ENCODE data around the gene LACTBL1.

The LACTBL1 gene

GRCh38 chr1:22925111-22925510 lies 47.6 kb downstream of the LACTBL1 start:
- DNase-seq (ENCODE audit: extremely low spot score): no peak
- ChIA-PET CTCF (no interaction called here), POLR2A (no interaction called here)
- TF ChIP-seq CTCF (IDR thresholded peaks at IDR 0.05; ENCODE audit: control extremely low read depth, extremely low read depth, low read depth, missing control alignments): no peak

GRCh38 chr1:22922640-22923039 lies 50.0 kb downstream of the LACTBL1 start:
- TF ChIP-seq CTCF (IDR thresholded peaks at IDR 0.05; ENCODE audit: control extremely low read depth, extremely low read depth, low read depth, missing control alignments): no peak
- no peak for DNase-seq (ENCODE audit: extremely low spot score)
- ChIA-PET POLR2A (no interaction called here), CTCF (interaction anchor here (1.0 to 2.0 kb wide), 3 partner anchors 14 to 218 kb away, joined by 3 to 5 read pairs (median 5); no protein-coding TSS in a partner anchor)

- ChIA-PET POLR2A (no interaction called here), CTCF (interaction anchor here (1.0 to 2.0 kb wide), 7 partner anchors 8 to 217 kb away, joined by 3 to 5 read pairs (median 3); no protein-coding TSS in a partner anchor)
- DNase-seq (ENCODE audit: extremely low spot score): no peak
- no peak for TF ChIP-seq CTCF (IDR thresholded peaks at IDR 0.05; ENCODE audit: control extremely low read depth, extremely low read depth, low read depth, missing control alignments)
Measured at GRCh38 chr1:22921452-22922126, 51.1 kb downstream of the LACTBL1 start.

GRCh38 chr1:22920734-22921451 lies 51.8 kb downstream of the LACTBL1 start:
- ChIA-PET CTCF (interaction anchor here (1.1 to 2.0 kb wide), 5 partner anchors 9 to 36 kb away, joined by 3 to 5 read pairs (median 3); no protein-coding TSS in a partner anchor), POLR2A (no interaction called here)
- DNase-seq (ENCODE audit: extremely low spot score): no peak
- TF ChIP-seq CTCF (IDR thresholded peaks at IDR 0.05; ENCODE audit: control extremely low read depth, extremely low read depth, low read depth, missing control alignments): no peak

GRCh38 chr1:22920026-22920733 lies 52.5 kb downstream of the LACTBL1 start:
- no peak for TF ChIP-seq CTCF (IDR thresholded peaks at IDR 0.05; ENCODE audit: control extremely low read depth, extremely low read depth, low read depth, missing control alignments)
- CTCF ChIA-PET: interaction anchor here (1.4 kb wide), 1 partner anchor 35 kb away, joined by 3 read pairs; no protein-coding TSS in a partner anchor
- POLR2A ChIA-PET: no interaction called here
- no peak for DNase-seq (ENCODE audit: extremely low spot score)

- no peak for DNase-seq (ENCODE audit: extremely low spot score)
- ChIA-PET CTCF (interaction anchor here (0.9 kb wide), 1 partner anchor 11 kb away, joined by 4 read pairs; no protein-coding TSS in a partner anchor), POLR2A (interaction anchor here (0.6 kb wide), 1 partner anchor 70 kb away, joined by 3 read pairs; no protein-coding TSS in a partner anchor)
- TF ChIP-seq CTCF (IDR thresholded peaks at IDR 0.05; ENCODE audit: control extremely low read depth, extremely low read depth, low read depth, missing control alignments): no peak
Measured at GRCh38 chr1:22919341-22920025, 53.2 kb downstream of the LACTBL1 start.

All from GM10248 (cell line).